MG63 (cell line): ENCODE measurements around the gene EGLN2. TPM values are rescaled to one million over a fixed set of nuclear protein-coding genes. Genes with fewer than 3 reads are reported as not detected.
"Not testable (repeated sequence)": the region's sequence is repeated elsewhere in the genome, so short reads cannot be mapped to it uniquely, and the experiment has no call there.

ENCODE experiments used
- DNase-seq: peaks from one replicate; pipeline ENCODE4 v3.0.0-alpha.2; 2020
- H3K27me3 ChIP-seq: fragments of 250-450 bp; sonication (Bioruptor Pico); 2 replicates; pipeline ENCODE4 v1.5.1; 2020; ENCODE audit warnings: mild to moderate bottlenecking, moderate library complexity
- H3K36me3 ChIP-seq: fragments of 250-450 bp; sonication (Bioruptor Pico); 2 replicates; pipeline ENCODE4 v1.5.1; 2020; ENCODE audit warnings: mild to moderate bottlenecking, moderate library complexity
- H3K4me3 ChIP-seq: fragments of 250-450 bp; sonication (Bioruptor Pico); 2 replicates; pipeline ENCODE4 v1.5.1; 2020; ENCODE audit warnings: mild to moderate bottlenecking, moderate library complexity
- H3K9me3 ChIP-seq: fragments of 250-450 bp; sonication (Bioruptor Pico); 2 replicates; pipeline ENCODE4 v1.5.1; 2020; ENCODE audit warnings: mild to moderate bottlenecking, moderate library complexity
- total RNA-seq: library from RNA; depleted of rRNA; stranded (reverse); fragments of >200 nt; shearing (Covaris generic); gene quantifications from 2 replicates; pipeline ENCODE4 v1.2.3, GENCODE V29; 2014; ENCODE audit warnings: low replicate concordance

Gene EGLN2
- total RNA-seq, 1 experiment from 2014 or later, result 140 TPM

DNA sequence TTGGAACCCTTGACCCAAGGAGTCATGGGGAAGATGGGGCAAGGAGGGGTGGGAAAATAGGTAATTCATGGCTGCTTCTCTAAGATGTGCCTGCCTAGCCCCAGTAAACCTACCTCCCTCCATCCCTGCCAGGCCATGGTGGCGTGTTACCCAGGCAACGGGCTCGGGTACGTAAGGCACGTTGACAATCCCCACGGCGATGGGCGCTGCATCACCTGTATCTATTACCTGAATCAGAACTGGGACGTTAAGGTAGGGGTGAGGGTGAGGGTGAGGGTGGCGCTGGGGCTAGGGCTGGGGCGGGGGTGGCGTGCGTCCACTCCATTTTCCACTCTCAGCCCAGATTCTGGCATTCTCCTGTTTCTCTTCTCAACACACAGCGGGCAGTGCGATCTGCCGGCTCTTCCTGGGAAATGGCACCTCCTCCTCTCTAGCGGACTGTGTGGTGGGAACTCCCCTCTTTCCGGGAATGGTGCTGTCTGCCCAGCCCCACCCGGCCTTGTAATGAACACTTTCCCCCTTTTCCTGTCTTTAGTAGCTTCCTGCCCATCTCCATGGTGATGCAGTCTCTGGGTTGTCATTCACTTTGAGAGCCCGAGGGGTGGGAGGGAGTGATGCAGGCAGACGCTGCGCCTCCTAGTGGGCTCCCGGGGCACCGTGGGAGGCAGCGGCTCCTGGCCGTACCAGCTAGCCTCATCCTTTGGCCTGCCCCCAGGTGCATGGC lies 7.6 kb downstream of the EGLN2 start:
- H3K4me3 ChIP-seq, result no peak overlapping the region
- no peaks in the 10 kb centered on the region for H3K9me3 ChIP-seq
- no peaks in the 10 kb centered on the region for H3K27me3 ChIP-seq
- H3K36me3 ChIP-seq, result peaks cover 84% of the 10 kb centered on the region
- DNase-seq, result peak; percentile 58

DNA sequence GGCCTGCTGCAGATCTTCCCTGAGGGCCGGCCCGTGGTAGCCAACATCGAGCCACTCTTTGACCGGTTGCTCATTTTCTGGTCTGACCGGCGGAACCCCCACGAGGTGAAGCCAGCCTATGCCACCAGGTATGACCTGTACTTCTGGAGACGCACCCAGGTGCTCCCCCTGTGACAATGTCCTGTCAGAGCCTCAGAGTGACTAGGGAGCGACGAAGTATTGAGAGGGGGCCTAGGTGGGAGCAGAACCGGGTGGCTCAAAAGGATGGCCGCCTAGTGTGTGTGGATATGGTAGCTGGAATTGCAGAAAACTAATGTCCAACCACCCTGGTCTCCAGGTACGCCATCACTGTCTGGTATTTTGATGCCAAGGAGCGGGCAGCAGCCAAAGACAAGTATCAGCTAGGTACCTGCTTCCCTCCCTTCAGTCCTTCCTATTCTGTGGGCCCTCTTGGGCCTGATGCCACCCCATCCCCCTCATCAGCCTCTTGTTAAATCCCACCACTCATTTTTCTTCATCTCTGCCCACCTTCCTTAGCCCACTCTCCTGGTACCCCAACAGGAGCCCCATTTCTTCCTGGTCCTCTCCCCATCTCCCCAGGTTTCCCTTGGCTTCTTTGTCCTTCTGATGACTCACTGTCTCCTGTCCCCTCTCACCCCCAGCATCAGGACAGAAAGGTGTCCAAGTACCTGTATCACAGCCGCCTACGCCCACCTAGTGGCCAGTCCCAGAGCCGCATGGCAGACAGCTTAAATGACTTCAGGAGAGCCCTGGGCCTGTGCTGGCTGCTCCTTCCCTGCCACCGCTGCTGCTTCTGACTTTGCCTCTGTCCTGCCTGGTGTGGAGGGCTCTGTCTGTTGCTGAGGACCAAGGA lies 8.4 kb downstream of the EGLN2 start:
- no peaks in the 10 kb centered on the region for H3K27me3 ChIP-seq
- DNase-seq, result no peak
- H3K36me3 ChIP-seq, result peaks cover 76% of the 10 kb centered on the region
- H3K4me3 ChIP-seq, result no peak overlapping the region
- H3K9me3 ChIP-seq, result no peaks in the 10 kb centered on the region

DNA sequence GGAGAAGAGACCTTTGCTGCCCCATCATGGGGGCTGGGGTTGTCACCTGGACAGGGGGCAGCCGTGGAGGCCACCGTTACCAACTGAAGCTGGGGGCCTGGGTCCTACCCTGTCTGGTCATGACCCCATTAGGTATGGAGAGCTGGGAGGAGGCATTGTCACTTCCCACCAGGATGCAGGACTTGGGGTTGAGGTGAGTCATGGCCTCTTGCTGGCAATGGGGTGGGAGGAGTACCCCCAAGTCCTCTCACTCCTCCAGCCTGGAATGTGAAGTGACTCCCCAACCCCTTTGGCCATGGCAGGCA lies 9.0 kb downstream of the EGLN2 start:
- H3K36me3 ChIP-seq, result peaks cover 70% of the 10 kb centered on the region
- no peak for DNase-seq
- H3K27me3 ChIP-seq, result no peaks in the 10 kb centered on the region
- no peaks in the 10 kb centered on the region for H3K9me3 ChIP-seq
- no peak overlapping the region for H3K4me3 ChIP-seq

DNA sequence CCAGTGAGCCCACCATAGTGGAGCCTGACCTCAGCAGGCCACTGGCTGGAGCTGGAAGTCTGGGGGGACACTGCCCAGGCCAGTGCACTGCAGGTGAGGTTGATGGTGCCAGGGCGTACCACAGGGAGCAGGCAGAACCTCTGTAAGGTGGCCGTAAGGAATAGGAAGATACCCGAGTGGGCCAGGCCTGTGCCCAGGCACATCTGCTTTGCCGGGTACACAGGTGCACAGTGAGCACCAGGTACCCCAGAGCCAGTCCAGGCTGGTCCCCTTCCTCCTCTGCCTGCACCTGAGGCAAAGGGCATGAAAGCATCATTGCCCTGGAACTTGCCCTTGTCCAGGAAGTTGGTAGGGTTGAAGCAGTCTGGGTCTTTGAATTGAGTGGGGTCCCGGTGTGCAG lies 9.5 kb downstream of the EGLN2 start:
- DNase-seq, result no peak
- no peaks in the 10 kb centered on the region for H3K27me3 ChIP-seq
- no peaks in the 10 kb centered on the region for H3K9me3 ChIP-seq
- H3K4me3 ChIP-seq, result no peak overlapping the region
- peaks cover 65% of the 10 kb centered on the region for H3K36me3 ChIP-seq

DNA sequence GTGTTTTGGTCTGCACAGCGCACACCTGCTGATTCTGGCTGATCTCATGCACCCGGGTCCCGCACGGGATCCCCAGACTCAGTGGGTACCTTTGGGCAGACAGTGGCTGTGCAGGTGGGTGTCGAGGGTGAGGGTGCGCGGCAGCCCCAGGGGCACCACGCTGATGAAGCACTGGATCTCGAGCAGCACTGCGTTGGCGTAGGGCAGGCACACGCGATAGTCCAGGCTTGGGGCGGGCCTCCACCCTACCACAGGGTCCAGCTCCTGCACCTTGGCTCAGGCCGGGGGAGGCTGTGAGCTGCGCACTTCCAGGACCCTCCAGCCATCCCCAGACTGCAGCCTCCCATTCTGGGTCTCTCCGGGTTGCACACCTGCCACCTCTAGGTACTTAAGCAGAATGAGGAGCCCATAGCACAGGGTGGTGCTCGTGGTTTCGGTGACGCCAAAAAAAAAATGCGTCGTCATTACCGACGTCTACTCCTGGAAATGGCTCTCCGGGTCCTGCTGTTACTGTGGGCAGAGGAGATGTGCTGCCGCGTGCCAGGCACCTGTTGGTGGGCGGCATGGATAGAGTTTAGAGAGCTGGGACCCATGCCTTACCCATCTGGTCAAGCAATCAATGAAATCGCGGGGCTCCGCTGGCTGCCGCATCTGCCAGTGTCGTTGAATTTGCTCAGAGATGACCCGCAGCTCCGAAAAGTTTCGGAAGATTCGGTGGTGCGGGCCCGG lies 10.5 kb downstream of the EGLN2 start:
- H3K36me3 ChIP-seq, result peaks cover 54% of the 10 kb centered on the region
- H3K9me3 ChIP-seq, result no peaks in the 10 kb centered on the region
- DNase-seq, result no peak
- H3K4me3 ChIP-seq, result no peak overlapping the region
- H3K27me3 ChIP-seq, result no peaks in the 10 kb centered on the region

DNA sequence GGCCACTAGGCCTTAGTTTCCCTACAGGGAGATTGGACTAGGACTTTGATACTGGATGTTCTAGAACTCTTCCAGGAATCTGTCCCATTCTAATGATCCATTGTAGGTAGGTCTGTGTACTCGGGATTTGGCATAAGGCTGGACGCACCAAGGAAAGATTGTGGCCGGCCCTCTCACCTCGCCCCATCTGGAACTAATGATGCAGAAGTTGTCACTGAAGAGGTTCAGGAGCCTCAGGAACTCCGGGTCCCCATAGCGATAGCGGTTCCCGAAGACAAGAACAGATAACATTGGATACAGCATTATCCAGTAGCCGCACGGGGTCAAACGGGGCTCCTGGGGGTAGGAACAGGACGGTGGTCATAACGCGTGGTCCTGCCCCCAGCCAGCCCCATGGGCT lies 11.2 kb downstream of the EGLN2 start:
- peaks cover 48% of the 10 kb centered on the region for H3K36me3 ChIP-seq
- peak overlapping the region; percentile 27; the same call in 1 of the 2 replicates for H3K4me3 ChIP-seq
- no peaks in the 10 kb centered on the region for H3K27me3 ChIP-seq

DNA sequence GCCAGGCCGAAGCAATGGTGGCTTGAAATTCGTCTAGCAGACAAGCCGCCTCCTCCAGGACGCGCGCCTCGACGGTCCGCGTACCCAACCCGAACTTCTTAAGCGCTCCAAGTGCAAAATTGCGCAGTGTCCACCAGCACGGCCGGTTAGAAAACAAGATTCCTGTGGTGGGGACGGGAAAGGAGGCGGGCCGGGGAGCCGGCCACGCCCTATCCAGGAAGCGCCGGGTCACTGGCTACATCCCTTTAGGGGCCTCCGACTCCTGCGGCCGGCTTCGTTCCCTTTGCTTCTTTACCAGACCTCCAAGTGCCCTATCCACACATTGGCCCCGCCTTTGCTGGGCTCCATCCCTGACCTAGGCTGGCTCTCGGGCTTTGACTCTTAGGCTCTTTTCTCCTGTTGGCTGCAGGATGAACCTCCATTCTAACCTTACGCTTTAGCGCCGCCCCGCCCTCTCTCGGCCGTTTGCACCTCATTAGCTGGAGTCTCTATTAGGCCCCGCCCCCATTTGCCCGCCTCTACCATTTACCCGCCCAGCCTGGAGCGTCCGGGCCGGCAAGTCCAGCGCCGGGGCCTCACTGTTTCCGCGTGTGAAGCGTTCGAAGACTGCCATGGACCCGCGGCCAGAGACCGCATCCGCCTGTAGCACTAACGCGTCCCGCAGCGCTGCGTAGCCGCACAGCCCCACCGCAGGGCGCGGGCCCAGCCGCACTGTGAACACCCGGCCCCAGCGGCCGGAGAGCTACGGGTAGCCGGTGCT lies 11.8 kb downstream of the EGLN2 start:
- DNase-seq, result peak; percentile 72
- H3K36me3 ChIP-seq, result peaks cover 41% of the 10 kb centered on the region
- not testable (repeated sequence) for H3K27me3 ChIP-seq, H3K9me3 ChIP-seq
- peak overlapping the region; percentile 27; the same call in 1 of the 2 replicates for H3K4me3 ChIP-seq

More for the DNA sequence above, 11.2 kb downstream of the EGLN2 start:
- no peaks in the 10 kb centered on the region for H3K9me3 ChIP-seq
- DNase-seq, result no peak

DNA sequence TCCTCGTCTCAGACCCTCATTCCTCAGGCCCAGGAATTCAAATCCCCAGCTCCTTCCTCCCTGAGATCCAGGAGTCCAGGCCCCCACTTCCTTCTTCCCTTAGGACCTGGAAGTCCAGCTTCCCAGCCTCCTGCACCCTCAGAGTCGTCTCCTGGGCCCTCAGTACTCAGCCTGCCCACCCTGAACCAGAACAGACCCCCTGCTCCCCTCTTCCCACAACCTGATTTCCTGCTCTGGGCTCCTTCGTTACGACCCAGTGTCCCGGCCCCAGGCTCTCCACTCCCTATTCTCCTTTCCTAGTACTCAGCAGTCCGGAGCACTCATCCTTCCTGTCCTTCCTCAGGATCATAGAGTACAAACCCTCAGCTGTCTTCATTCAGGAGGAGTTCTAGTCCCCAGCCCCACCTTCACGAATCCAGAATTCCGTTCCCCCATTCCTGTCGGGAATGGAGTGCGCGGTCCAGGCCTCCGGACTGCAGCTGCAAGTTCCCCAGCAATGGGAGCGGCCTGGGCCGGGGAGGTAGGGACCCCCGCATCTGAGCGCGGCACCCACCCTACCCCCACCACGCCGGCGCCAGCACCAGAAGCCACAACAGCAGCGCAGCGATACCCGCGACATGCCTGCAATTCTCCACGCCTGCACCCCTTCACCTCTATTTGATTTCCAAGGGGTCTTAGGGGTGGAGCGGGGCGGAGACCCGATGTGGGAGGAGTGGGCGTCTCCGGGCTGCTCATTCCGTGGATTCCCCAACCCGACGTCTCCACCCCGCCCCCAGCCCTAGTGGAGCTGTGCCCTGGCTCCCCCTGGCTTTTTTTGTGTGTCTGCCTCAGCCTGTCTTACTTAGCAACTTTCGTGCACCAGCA lies 12.7 kb downstream of the EGLN2 start:
- Histone ChIP-seq H3K4me3 (no peak overlapping the region), H3K36me3 (peaks cover 34% of the 10 kb centered on the region), H3K27me3 (no peaks in the 10 kb centered on the region), H3K9me3 (no peaks in the 10 kb centered on the region)
- DNase-seq, result no peak

DNA sequence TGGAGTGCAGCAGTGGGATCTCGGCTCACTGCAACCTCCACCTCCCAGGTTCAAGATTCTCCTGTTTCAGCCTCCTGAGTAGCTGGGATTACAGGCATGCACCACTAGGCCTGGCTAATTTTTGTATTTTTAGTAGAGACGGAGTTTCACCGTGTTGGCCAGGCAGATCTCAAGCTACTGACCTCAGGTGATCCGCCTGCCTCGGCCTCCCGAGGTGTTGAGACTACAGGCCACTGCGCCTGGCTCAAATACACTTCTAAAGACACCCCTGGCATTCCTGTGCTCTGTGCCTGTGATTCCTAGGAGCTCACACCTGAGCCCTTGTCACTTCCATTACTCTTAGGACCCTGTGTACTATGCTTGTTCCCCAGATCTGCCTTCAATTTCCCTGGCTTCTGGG lies 13.6 kb downstream of the EGLN2 start:
- H3K4me3 ChIP-seq, DNase-seq, H3K27me3 ChIP-seq, H3K9me3 ChIP-seq: not testable (repeated sequence)
- peaks cover 26% of the 10 kb centered on the region for H3K36me3 ChIP-seq

DNA sequence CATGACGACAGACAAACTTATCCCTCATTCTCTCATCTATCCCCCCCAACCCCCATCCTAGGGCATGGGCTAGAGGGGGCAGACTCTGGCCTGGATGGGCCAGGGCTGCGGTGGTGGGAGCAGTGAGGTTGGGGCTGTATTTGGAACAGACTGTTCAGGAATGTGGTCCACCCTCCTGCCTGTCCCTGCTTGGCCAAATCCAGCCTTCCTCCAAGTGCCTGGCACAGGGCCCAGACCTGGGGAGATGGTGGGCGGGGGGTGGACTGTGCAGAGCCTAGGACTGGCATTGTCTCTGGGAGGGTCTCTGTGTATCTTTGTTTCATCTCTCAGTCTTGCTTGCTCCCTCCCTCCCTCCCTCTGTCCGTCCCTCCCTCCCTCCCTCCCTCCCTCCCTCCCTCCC lies 14.2 kb downstream of the EGLN2 start:
- Histone ChIP-seq H3K36me3 (peaks cover 20% of the 10 kb centered on the region), H3K4me3 (no peak overlapping the region), H3K27me3 (no peaks in the 10 kb centered on the region), H3K9me3 (no peaks in the 10 kb centered on the region)
- DNase-seq, result peak; percentile 39

DNA sequence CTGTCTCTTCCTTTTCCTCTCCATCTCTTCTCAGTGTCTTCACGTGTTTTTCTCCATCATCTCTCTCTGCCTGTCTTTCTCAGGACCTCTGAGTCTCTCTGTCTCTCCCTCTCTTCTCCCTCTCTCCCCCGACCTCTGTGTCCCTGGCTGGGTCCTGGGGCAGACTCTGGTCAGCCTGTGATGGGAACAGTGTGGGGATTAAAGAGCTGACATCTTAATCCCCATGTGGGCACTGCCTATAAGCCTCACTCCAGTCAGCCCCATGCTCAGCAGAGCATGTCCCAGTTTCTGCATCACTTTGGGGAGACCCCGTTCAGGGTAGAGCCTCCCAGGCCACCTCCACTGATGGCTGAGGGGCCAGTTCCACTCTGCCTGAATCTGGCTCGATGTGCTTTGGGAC lies 16.2 kb downstream of the EGLN2 start:
- Histone ChIP-seq H3K4me3 (no peak overlapping the region), H3K27me3 (no peaks in the 10 kb centered on the region), H3K9me3 (no peaks in the 10 kb centered on the region), H3K36me3 (no peaks in the 10 kb centered on the region)
- no peak for DNase-seq

DNA sequence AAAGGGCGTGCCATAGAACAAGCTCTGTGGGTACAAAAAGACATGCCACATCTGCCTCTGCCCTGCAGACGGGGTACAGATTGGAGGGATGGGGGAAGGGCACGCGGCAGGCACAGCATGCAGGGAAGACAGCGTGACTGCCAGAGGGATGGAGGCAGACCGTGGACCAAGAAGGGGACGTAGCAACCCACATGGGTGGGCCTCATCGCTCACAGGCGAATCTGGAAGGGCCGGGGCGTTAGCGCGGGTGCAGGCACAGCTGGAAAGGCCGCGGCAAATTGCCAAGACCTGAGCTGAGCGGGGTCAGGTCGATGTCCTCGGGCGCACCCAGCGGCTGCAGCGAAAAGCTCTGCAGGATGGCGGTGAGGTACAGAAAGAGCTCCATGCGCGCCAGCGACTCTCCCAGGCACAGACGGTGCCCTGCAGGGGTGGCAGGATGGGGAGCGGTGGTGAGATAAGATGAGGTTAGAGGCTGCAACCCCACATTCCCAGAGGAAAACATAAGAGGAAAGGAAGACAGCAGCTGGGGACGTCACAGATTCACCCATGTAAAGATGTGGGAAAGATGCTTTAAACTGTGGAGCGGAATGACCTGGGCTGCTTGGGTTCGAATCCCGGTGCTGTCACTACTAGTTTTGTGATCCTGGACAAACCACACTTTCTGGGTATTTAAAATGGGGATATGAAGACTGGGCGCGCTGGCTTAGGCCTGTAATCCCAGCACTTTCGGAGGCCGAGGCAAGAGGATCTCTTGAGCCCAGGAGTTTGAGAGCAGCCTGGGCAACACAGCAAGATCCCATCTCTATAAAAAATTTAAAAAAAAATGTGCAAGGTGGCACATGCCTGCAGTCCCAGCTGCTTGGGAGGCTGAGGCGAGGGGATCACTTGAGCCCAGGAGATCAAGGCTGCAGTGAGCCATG lies 19.7 kb downstream of the EGLN2 start:
- not testable (repeated sequence) for H3K36me3 ChIP-seq, DNase-seq, H3K4me3 ChIP-seq, H3K9me3 ChIP-seq, H3K27me3 ChIP-seq

DNA sequence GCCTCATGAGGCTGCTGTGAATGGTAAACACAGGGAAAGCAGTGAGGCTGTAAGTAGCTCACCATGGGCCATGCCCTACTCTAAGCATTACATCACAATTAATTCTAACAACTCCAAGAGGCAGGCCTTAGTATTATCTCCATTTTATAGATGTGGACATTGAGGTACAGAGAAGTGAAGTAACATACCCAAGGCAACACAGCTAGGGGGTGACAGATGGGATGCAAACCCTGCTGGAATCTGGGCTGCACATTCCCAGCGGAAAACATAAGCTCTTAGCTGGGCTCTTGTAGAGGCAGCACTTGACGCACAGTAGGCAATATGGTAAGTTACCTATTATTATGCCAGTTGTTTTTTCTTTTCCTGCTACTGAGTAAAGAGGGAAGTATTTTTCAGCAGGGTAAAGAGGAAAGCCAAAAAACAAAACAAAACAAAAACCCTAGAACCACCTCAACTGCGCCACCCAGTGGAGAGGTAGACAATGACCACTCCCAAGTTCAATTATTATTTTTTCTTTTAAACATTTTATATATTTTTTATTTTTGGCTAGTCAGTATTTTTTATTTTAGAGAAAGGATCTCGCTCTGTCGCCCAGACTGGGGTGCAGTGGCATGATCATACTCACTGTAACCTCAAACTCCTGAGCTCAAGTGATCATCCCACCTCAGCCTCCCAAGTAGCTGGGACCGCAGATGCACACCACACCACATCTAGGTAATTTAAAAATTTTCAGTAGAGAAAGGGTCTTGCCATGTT lies 20.7 kb downstream of the EGLN2 start:
- DNase-seq, H3K4me3 ChIP-seq: not testable (repeated sequence)

DNA sequence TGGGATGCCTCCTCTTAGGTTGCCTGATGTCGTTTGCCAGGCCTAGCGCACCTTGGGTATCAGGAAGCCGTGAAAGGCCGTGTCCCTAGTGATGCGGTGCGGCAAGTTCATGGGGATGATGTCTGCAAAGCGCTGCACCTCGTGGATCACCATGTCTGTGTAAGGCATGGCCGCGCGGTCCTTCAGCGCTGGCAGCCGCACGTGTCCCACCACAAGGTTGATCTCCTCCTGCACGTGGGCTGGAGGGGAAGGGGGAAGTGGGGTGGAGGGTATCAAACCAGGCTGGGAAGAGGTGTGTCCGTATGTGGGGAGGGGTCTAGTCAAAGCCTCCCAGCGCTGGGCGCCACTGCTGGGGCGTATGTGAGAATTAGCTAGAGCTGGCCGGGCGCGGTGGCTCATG lies 23.2 kb downstream of the EGLN2 start:
- Histone ChIP-seq H3K36me3 (peaks cover 5% of the 10 kb centered on the region; the same call in 1 of the 2 replicates), H3K9me3 (no peaks in the 10 kb centered on the region), H3K4me3 (no peak overlapping the region), H3K27me3 (no peaks in the 10 kb centered on the region)
- no peak for DNase-seq

More for the DNA sequence above, 20.7 kb downstream of the EGLN2 start:
- H3K9me3 ChIP-seq, H3K36me3 ChIP-seq, H3K27me3 ChIP-seq: not testable (repeated sequence)
